MM.1S (cell line): ENCODE data around the gene KRTAP10-2.

Source experiments
- DNase-seq: peaks from one replicate; pipeline ENCODE4 v3.0.0-alpha.2; 2015
- H2AFZ ChIP-seq: fragments of 300-600 bp; sonication (generic); 2 replicates; pipeline ENCODE4 v1.6.0; 2016; ENCODE audit warnings: antibody characterized with exemption, low read length
- H3F3A ChIP-seq: fragments of 300-600 bp; sonication (generic); 2 replicates; pipeline ENCODE4 v1.6.1; 2016; ENCODE audit warnings: mild to moderate bottlenecking, antibody characterized with exemption, low read length, moderate library complexity, mixed read lengths; ENCODE audit not compliant: insufficient read depth
- H3K27ac ChIP-seq: fragments of 300-600 bp; sonication (generic); 2 replicates; pipeline ENCODE4 v1.5.1; 2016; ENCODE audit warnings: mild to moderate bottlenecking, low read length
- H3K27me3 ChIP-seq: fragments of 300-600 bp; sonication (generic); replicated peaks from 2 replicates; pipeline ENCODE4 v1.6.0; 2016; ENCODE audit warnings: low read length; ENCODE audit not compliant: insufficient read depth
- H3K36me3 ChIP-seq: fragments of 300-600 bp; sonication (generic); replicated peaks from 2 replicates; pipeline ENCODE4 v1.6.1; 2016; ENCODE audit warnings: mild to moderate bottlenecking, low read length, mixed read lengths; ENCODE audit not compliant: insufficient read depth
- H3K4me1 ChIP-seq: fragments of 300-600 bp; sonication (generic); 2 replicates; pipeline ENCODE4 v1.6.1; 2016; ENCODE audit warnings: low read length, mixed read lengths
- H3K4me2 ChIP-seq: fragments of 300-600 bp; sonication (generic); 2 replicates; pipeline ENCODE4 v1.6.0; 2016; ENCODE audit warnings: low read depth, low read length
- H3K4me3 ChIP-seq: fragments of 300-600 bp; sonication (generic); 2 replicates; pipeline ENCODE4 v1.5.1; 2016; ENCODE audit warnings: low read length, mixed read lengths
- H3K79me2 ChIP-seq: fragments of 300-600 bp; sonication (generic); 2 replicates; pipeline ENCODE4 v1.6.1; 2016; ENCODE audit warnings: mixed run types, low read length, mixed read lengths
- H3K9ac ChIP-seq: fragments of 300-600 bp; sonication (generic); 2 replicates; pipeline ENCODE4 v1.6.1; 2016; ENCODE audit warnings: low read length, mixed read lengths
- H3K9me2 ChIP-seq: fragments of 300-600 bp; sonication (generic); replicated peaks from 2 replicates; pipeline ENCODE4 v1.6.1; 2016; ENCODE audit warnings: mild to moderate bottlenecking, low read length, mixed read lengths; ENCODE audit not compliant: insufficient read depth
- H3K9me3 ChIP-seq: fragments of 300-600 bp; sonication (generic); replicated peaks from 2 replicates; pipeline ENCODE4 v1.6.1; 2016; ENCODE audit warnings: mild to moderate bottlenecking, low read length, mixed read lengths; ENCODE audit not compliant: insufficient read depth
- H4K20me1 ChIP-seq: fragments of 300-600 bp; sonication (generic); 2 replicates; pipeline ENCODE4 v1.6.1; 2016; ENCODE audit warnings: mild to moderate bottlenecking, low read length, moderate library complexity, mixed read lengths; ENCODE audit not compliant: insufficient read depth
- CTCF ChIP-seq: fragments of 300-600 bp; sonication (generic); IDR thresholded peaks from 2 replicates; pipeline ENCODE4 v1.5.1; 2016; ENCODE audit warnings: antibody characterized with exemption, low read length, mixed read lengths
- EZH2 ChIP-seq: fragments of 300-600 bp; sonication (generic); optimal IDR thresholded peaks from 2 replicates; pipeline ENCODE3; 2017; ENCODE audit warnings: low read depth, mild to moderate bottlenecking, antibody characterized with exemption, low read length, mixed read lengths
- EZH2phosphoT487 ChIP-seq: fragments of 300-600 bp; sonication (generic); IDR thresholded peaks from 2 replicates; pipeline ENCODE4 v1.6.1; 2018; ENCODE audit warnings: antibody characterized with exemption, low read length

The KRTAP10-2 gene

GRCh38 chr21:44539046-44539445 is 12.3 kb downstream of the KRTAP10-2 start:
- no peak for TF ChIP-seq CTCF
- TF ChIP-seq EZH2 = no peak
- no peak for TF ChIP-seq EZH2phosphoT487
- no peaks in the 10 kb centered on the region for H3K4me1 ChIP-seq
- H3K9ac ChIP-seq = no peak overlapping the region
- H3F3A ChIP-seq = no peaks in the 10 kb centered on the region
- no peaks in the 10 kb centered on the region for H3K9me2 ChIP-seq
- no peaks in the 10 kb centered on the region for H3K79me2 ChIP-seq
- no peaks in the 10 kb centered on the region for H3K36me3 ChIP-seq
- H3K9me3 ChIP-seq = no peaks in the 10 kb centered on the region
- no peak overlapping the region for H2AFZ ChIP-seq
- no peak overlapping the region for H3K4me3 ChIP-seq
- no peak overlapping the region for H3K27ac ChIP-seq
- no peak overlapping the region for H3K4me2 ChIP-seq
- peaks cover 92% of the 10 kb centered on the region for H3K27me3 ChIP-seq
- no peaks in the 10 kb centered on the region for H4K20me1 ChIP-seq
- DNase-seq = no peak

GRCh38 chr21:44537930-44538911 is 13.1 kb downstream of the KRTAP10-2 start:
- Histone ChIP-seq H3K9me2 (no peaks in the 10 kb centered on the region), H3K9me3 (no peaks in the 10 kb centered on the region), H4K20me1 (no peaks in the 10 kb centered on the region), H3K4me1 (no peaks in the 10 kb centered on the region), H3K27ac (no peak overlapping the region), H3K4me3 (no peak overlapping the region), H3F3A (no peaks in the 10 kb centered on the region), H3K9ac (no peak overlapping the region), H3K79me2 (no peaks in the 10 kb centered on the region), H2AFZ (no peak overlapping the region), H3K4me2 (no peak overlapping the region), H3K27me3 (peaks cover 88% of the 10 kb centered on the region), H3K36me3 (no peaks in the 10 kb centered on the region)
- DNase-seq = no peak
- no peak for TF ChIP-seq EZH2phosphoT487
- TF ChIP-seq EZH2 = no peak
- TF ChIP-seq CTCF = no peak

- TF ChIP-seq EZH2 (no peak), EZH2phosphoT487 (no peak), CTCF (no peak)
These were observed 15.3 kb downstream of the KRTAP10-2 start for GRCh38 chr21:44535963-44536362.

More at GRCh38 chr21:44535963-44536362, 15.3 kb downstream of the KRTAP10-2 start:
- H3K36me3 ChIP-seq = no peaks in the 10 kb centered on the region
- H4K20me1 ChIP-seq = no peaks in the 10 kb centered on the region
- H3K9me3 ChIP-seq = no peaks in the 10 kb centered on the region
- no peaks in the 10 kb centered on the region for H3K4me1 ChIP-seq
- no peak overlapping the region for H3K9ac ChIP-seq
- no peak overlapping the region for H2AFZ ChIP-seq
- H3K79me2 ChIP-seq = no peaks in the 10 kb centered on the region
- DNase-seq = no peak
- no peak overlapping the region for H3K4me2 ChIP-seq
- H3F3A ChIP-seq = no peaks in the 10 kb centered on the region
- no peak overlapping the region for H3K4me3 ChIP-seq
- H3K27ac ChIP-seq = no peak overlapping the region
- H3K9me2 ChIP-seq = no peaks in the 10 kb centered on the region
- peaks cover 88% of the 10 kb centered on the region for H3K27me3 ChIP-seq
